Activated T-helper 2 cell treated with anti-CD3 and anti-CD28 coated beads, Interferon-gamma antibody, Interleukin-2, Interleukin-4, amounts not matched to agents 10 μg/mL and 5 μg/mL and 100 μg/mL, durations not matched to agents 14 hours and 24 hours and 36 hours (primary cell): Measurements from ENCODE around the gene SMOC2. TPM values are rescaled to one million over a fixed set of nuclear protein-coding genes. Genes with fewer than 3 reads are reported as not detected.

Source experiments
- DNase-seq: peaks from one replicate; pipeline ENCODE4 v3.0.0; 2021; ENCODE audit warnings: low spot score
- H3K27ac Mint-ChIP-seq: one replicate; pipeline ENCODE4 v1.8.0; 2021; ENCODE audit warnings: mixed read lengths
- H3K27me3 Mint-ChIP-seq: one replicate; pipeline ENCODE4 v1.8.0; 2021; ENCODE audit warnings: low read depth, mixed read lengths
- H3K36me3 Mint-ChIP-seq: one replicate; pipeline ENCODE4 v1.8.0; 2021; ENCODE audit warnings: low read depth, mixed read lengths
- H3K4me1 Mint-ChIP-seq: one replicate; pipeline ENCODE4 v1.8.0; 2021; ENCODE audit warnings: low read depth, mixed read lengths
- H3K4me3 Mint-ChIP-seq: one replicate; pipeline ENCODE4 v1.8.0; 2021; ENCODE audit warnings: low read depth, mild to moderate bottlenecking, moderate library complexity, mixed read lengths
- H3K9me3 Mint-ChIP-seq: one replicate; pipeline ENCODE4 v1.8.0; 2021; ENCODE audit warnings: mixed read lengths
- intact Hi-C: fragments of 100-400 bp; cut with micrococcal nuclease; formaldehyde crosslinking; loops from one replicate; pipeline ENCODE4 v1.15.1; 2023
- total RNA-seq: library from RNA; stranded (reverse); gene quantifications from 2 replicates; pipeline ENCODE4 v1.2.3, GENCODE V29; 2022

SMOC2 gene
- total RNA-seq, 1 donor from 2014 or later, result not detected

GRCh38 chr6:168596344-168596743 is 155.4 kb downstream of the SMOC2 start:
- H3K27me3 Mint-ChIP-seq, result no peaks in the 10 kb centered on the region
- peaks cover 16% of the 10 kb centered on the region for H3K9me3 Mint-ChIP-seq
- no peak for DNase-seq
- no peaks in the 10 kb centered on the region for H3K36me3 Mint-ChIP-seq
- intact Hi-C loops, result no loop called here
- H3K27ac Mint-ChIP-seq, result no peak overlapping the region
- no peaks in the 10 kb centered on the region for H3K4me1 Mint-ChIP-seq
- no peak overlapping the region for H3K4me3 Mint-ChIP-seq

GRCh38 chr6:168597471-168597875 is 156.5 kb downstream of the SMOC2 start:
- Mint-ChIP-seq H3K27ac (no peak overlapping the region), H3K27me3 (no peaks in the 10 kb centered on the region), H3K9me3 (peaks cover 16% of the 10 kb centered on the region), H3K4me3 (no peak overlapping the region), H3K4me1 (no peaks in the 10 kb centered on the region), H3K36me3 (no peaks in the 10 kb centered on the region)
- intact Hi-C loops, result no loop called here
- DNase-seq, result no peak

- no peaks in the 10 kb centered on the region for H3K4me1 Mint-ChIP-seq
- intact Hi-C loops, result no loop called here
- H3K27ac Mint-ChIP-seq, result no peak overlapping the region
- DNase-seq, result no peak
- no peaks in the 10 kb centered on the region for H3K27me3 Mint-ChIP-seq
- H3K36me3 Mint-ChIP-seq, result no peaks in the 10 kb centered on the region
- peaks cover 16% of the 10 kb centered on the region for H3K9me3 Mint-ChIP-seq
- H3K4me3 Mint-ChIP-seq, result no peak overlapping the region
Observed at GRCh38 chr6:168598251-168599117, 157.5 kb downstream of the SMOC2 start.

- H3K4me3 Mint-ChIP-seq, result no peak overlapping the region
- intact Hi-C loops, result no loop called here
- no peaks in the 10 kb centered on the region for H3K36me3 Mint-ChIP-seq
- H3K4me1 Mint-ChIP-seq, result no peaks in the 10 kb centered on the region
- H3K27me3 Mint-ChIP-seq, result no peaks in the 10 kb centered on the region
- peaks cover 16% of the 10 kb centered on the region for H3K9me3 Mint-ChIP-seq
- DNase-seq, result no peak
- no peak overlapping the region for H3K27ac Mint-ChIP-seq
Observed at GRCh38 chr6:168599118-168599494, 158.1 kb downstream of the SMOC2 start.

DNA sequence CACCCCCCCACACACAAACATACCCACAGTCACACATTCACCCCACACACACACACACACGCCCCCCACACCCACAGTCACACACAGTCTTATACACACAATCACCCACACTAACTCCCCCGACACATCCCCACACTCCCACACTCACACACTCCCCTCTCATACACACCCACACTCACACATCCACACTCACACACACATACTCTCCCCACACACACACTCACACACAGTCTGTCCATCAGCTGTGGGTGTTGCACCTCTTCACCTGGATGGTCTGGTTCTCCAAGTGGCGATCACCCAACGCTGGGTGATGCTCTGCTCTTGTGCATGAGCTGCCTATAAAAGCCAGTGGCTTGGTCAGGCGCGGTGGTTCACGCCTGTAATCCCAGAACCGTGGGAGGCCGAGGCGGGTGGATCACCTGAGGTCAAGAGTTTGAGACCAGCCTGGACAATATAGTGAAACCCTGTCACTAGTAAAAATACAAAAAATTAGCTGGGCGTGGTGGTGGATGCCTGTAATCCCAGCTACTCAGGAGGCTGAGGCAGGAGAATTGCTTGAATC is 158.9 kb downstream of the SMOC2 start:
- Mint-ChIP-seq H3K4me1 (no peaks in the 10 kb centered on the region), H3K4me3 (no peak overlapping the region), H3K27me3 (no peaks in the 10 kb centered on the region), H3K27ac (peak overlapping the region; percentile 69), H3K36me3 (no peaks in the 10 kb centered on the region), H3K9me3 (peaks cover 16% of the 10 kb centered on the region)
- no peak for DNase-seq
- intact Hi-C loops, result no loop called here

DNA sequence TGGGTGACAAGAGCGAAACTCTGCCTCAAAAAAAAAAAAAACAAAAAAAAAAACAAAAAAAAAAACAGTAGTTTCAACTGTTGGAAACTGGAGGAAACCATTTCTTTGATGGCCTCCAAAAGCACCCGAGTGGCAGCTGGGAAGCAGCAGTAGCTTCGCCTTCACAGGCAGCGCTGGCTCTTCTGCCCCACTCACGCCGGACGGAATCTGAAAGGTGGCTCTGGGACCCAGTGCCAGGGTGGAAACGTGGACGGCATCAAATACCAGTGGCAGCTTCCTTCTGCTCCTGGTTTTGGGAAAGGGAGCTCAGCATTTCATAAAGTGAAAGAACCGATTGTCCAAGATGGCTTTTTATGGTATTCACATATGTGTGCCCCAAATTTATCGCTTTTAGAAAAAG is 159.4 kb downstream of the SMOC2 start:
- H3K9me3 Mint-ChIP-seq, result peaks cover 16% of the 10 kb centered on the region
- no peaks in the 10 kb centered on the region for H3K4me1 Mint-ChIP-seq
- intact Hi-C loops, result no loop called here
- DNase-seq, result no peak
- no peaks in the 10 kb centered on the region for H3K27me3 Mint-ChIP-seq
- no peaks in the 10 kb centered on the region for H3K36me3 Mint-ChIP-seq
- H3K4me3 Mint-ChIP-seq, result no peak overlapping the region
- no peak overlapping the region for H3K27ac Mint-ChIP-seq

DNA sequence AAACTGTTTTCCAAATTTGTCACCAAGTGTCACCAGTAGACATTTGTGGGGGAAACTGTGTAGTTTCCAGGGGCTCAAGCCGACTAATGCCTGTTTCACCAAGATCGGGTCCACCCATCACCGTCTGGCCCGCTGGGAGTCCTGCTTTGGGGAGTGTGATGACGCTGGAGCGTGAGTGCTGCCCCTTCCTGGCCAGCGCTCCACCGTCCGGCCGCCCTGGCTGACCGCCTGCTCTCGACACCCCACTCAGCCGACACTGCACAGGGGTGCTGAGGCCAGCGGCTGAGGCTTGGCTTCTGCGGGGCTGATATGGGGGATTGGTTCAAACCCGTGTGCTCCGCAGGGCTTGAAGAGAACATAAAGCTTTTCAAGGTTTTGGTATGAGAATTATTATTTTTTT is 160.1 kb downstream of the SMOC2 start:
- no peak overlapping the region for H3K4me3 Mint-ChIP-seq
- intact Hi-C loops, result no loop called here
- no peaks in the 10 kb centered on the region for H3K36me3 Mint-ChIP-seq
- DNase-seq, result no peak
- H3K27ac Mint-ChIP-seq, result no peak overlapping the region
- H3K9me3 Mint-ChIP-seq, result peaks cover 16% of the 10 kb centered on the region
- H3K27me3 Mint-ChIP-seq, result no peaks in the 10 kb centered on the region
- no peaks in the 10 kb centered on the region for H3K4me1 Mint-ChIP-seq

GRCh38 chr6:168601546-168601945 is 160.6 kb downstream of the SMOC2 start:
- peaks cover 16% of the 10 kb centered on the region for H3K9me3 Mint-ChIP-seq
- no peak overlapping the region for H3K27ac Mint-ChIP-seq
- H3K27me3 Mint-ChIP-seq, result no peaks in the 10 kb centered on the region
- H3K4me3 Mint-ChIP-seq, result no peak overlapping the region
- H3K4me1 Mint-ChIP-seq, result no peaks in the 10 kb centered on the region
- no peaks in the 10 kb centered on the region for H3K36me3 Mint-ChIP-seq
- intact Hi-C loops, result no loop called here
- DNase-seq, result no peak

- no peak overlapping the region for H3K4me3 Mint-ChIP-seq
- no peaks in the 10 kb centered on the region for H3K36me3 Mint-ChIP-seq
- no peaks in the 10 kb centered on the region for H3K4me1 Mint-ChIP-seq
- no peaks in the 10 kb centered on the region for H3K27me3 Mint-ChIP-seq
- H3K9me3 Mint-ChIP-seq, result peaks cover 12% of the 10 kb centered on the region
- intact Hi-C loops, result no loop called here
- H3K27ac Mint-ChIP-seq, result no peak overlapping the region
- no peak for DNase-seq
Observed at GRCh38 chr6:168602576-168602975, 161.6 kb downstream of the SMOC2 start.

- no peaks in the 10 kb centered on the region for H3K27me3 Mint-ChIP-seq
- no peaks in the 10 kb centered on the region for H3K4me1 Mint-ChIP-seq
- no peaks in the 10 kb centered on the region for H3K36me3 Mint-ChIP-seq
- H3K4me3 Mint-ChIP-seq, result no peak overlapping the region
- intact Hi-C loops, result no loop called here
- DNase-seq, result no peak
- H3K27ac Mint-ChIP-seq, result no peak overlapping the region
- H3K9me3 Mint-ChIP-seq, result peaks cover 12% of the 10 kb centered on the region
Observed at GRCh38 chr6:168603234-168603633, 162.2 kb downstream of the SMOC2 start.

DNA sequence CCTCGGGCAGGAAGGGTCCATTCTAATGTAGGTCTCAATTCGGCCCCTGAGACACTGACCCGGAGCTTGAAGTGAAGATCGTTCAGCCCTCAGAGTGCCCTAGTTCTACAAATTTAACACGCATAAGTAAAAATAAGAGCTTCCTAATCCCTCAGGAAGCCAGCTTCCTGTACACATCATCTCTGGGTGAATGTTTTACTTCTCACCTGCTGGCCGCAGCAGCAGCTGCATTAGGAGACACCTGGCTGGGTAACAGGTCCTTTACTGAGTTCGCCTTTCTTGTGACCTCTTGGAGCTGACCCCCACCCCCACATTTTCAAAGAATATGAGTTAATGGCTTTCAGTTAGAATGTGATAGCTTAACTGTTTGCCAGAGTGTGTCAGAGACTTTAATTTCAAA is 165.0 kb downstream of the SMOC2 start:
- no peaks in the 10 kb centered on the region for H3K9me3 Mint-ChIP-seq
- H3K36me3 Mint-ChIP-seq, result no peaks in the 10 kb centered on the region
- intact Hi-C loops, result no loop called here
- H3K4me1 Mint-ChIP-seq, result no peaks in the 10 kb centered on the region
- H3K4me3 Mint-ChIP-seq, result no peak overlapping the region
- no peaks in the 10 kb centered on the region for H3K27me3 Mint-ChIP-seq
- DNase-seq, result no peak
- no peak overlapping the region for H3K27ac Mint-ChIP-seq

- H3K9me3 Mint-ChIP-seq, result no peaks in the 10 kb centered on the region
- intact Hi-C loops, result no loop called here
- no peak overlapping the region for H3K27ac Mint-ChIP-seq
- no peak overlapping the region for H3K4me3 Mint-ChIP-seq
- H3K36me3 Mint-ChIP-seq, result no peaks in the 10 kb centered on the region
- no peaks in the 10 kb centered on the region for H3K27me3 Mint-ChIP-seq
- H3K4me1 Mint-ChIP-seq, result no peaks in the 10 kb centered on the region
- no peak for DNase-seq
Observed at GRCh38 chr6:168606722-168607121, 165.7 kb downstream of the SMOC2 start.

DNA sequence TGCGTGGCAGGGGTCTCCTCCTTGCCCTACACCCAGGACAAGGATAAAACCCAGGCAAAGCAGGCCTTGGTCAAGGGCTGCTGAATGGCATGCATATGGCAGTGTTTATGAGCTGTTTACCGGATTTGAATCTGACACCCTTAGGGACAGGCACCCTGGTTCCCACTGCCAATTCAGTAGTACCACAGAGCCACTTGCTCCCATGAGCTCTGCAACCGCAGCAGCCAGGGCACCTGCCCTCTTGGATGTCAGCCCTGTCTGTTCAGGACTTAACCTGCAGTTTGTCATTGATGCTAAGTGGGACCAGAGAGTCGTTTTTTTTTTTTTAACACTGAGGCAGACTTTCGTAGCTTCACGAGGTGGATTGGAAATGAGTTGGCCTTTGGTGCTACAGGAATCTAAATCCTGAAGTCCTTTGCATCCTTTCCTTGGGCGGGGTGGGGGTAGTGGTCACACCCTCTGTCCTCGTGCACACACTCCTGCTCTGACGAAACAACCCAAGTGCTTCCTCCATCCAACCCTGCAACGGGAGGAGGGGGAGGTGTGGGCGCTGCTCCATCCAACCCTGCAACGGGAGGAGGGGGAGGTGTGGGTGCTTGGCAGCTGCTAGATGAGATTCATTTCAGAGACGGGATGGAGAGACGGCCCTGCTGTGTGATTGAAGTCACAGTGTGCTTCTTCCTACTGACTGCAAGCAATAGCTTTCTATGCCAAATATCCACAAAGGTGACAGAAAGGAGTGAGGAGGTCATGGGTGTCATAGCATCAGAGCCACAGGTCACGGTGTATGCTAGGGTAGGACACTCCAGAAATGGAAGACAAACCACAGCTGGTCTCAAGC is 166.5 kb downstream of the SMOC2 start:
- no peaks in the 10 kb centered on the region for H3K36me3 Mint-ChIP-seq
- H3K4me1 Mint-ChIP-seq, result no peaks in the 10 kb centered on the region
- no peak for DNase-seq
- H3K27me3 Mint-ChIP-seq, result no peaks in the 10 kb centered on the region
- no peak overlapping the region for H3K27ac Mint-ChIP-seq
- no peak overlapping the region for H3K4me3 Mint-ChIP-seq
- no peaks in the 10 kb centered on the region for H3K9me3 Mint-ChIP-seq
- intact Hi-C loops, result no loop called here
